ENCODE data around the gene GABRB1.

GABRB1 gene

GRCh38 chr4:47031011-47031678, at the start of gene GABRB1:
Gene GABRB1, plus strand, starts transcription at chr4:47031567.
- no peaks in the 10 kb centered on the region for H3K9me3 ChIP-seq (ENCODE audit: low read depth, low read length)
- TF ChIP-seq POLR2AphosphoS5 (IDR thresholded peaks at IDR 0.05; ENCODE audit: borderline replicate concordance, low read depth, low read length): no peak
- no peak for TF ChIP-seq FOXP2 (optimal IDR thresholded peaks at IDR 0.05; ENCODE audit: control extremely low read depth, extremely low read length, insufficient read depth)
- no peak for TF ChIP-seq EZH2 (IDR thresholded peaks at IDR 0.05)
- DNase-seq (ENCODE audit: low read depth, low spot score): no peak
- peak within 1 kb of the TSS; percentile 53 for H3K9ac ChIP-seq (ENCODE audit: insufficient read length)
- H3K36me3 ChIP-seq (ENCODE audit: insufficient read depth, low read length): no peaks in the 10 kb centered on the region
- peak within 1 kb of the TSS; percentile 92 for H3K4me3 ChIP-seq
- H3K27ac ChIP-seq: no peak within 1 kb of the TSS

- DNase-seq (ENCODE audit: low read depth, low spot score): no peak
Measured at GRCh38 chr4:46984781-46985180, 46.6 kb upstream of the GABRB1 start.

GRCh38 chr4:46986922-46987638, 44.3 kb upstream of the GABRB1 start:
- H3K9ac ChIP-seq (ENCODE audit: insufficient read length): no peak overlapping the region
- no peak for DNase-seq (ENCODE audit: low read depth, low spot score)
- no peaks in the 10 kb centered on the region for H3K36me3 ChIP-seq (ENCODE audit: insufficient read depth, low read length)
- H3K27ac ChIP-seq: no peak overlapping the region
- TF ChIP-seq POLR2AphosphoS5 (IDR thresholded peaks at IDR 0.05; ENCODE audit: borderline replicate concordance, low read depth, low read length) (no peak), EZH2 (IDR thresholded peaks at IDR 0.05) (no peak), FOXP2 (optimal IDR thresholded peaks at IDR 0.05; ENCODE audit: control extremely low read depth, extremely low read length, insufficient read depth) (no peak)
- H3K4me3 ChIP-seq: no peak overlapping the region
- H3K9me3 ChIP-seq (ENCODE audit: low read depth, low read length): no peaks in the 10 kb centered on the region

More at GRCh38 chr4:46984781-46985180, 46.6 kb upstream of the GABRB1 start:
- no peaks in the 10 kb centered on the region for H3K36me3 ChIP-seq (ENCODE audit: insufficient read depth, low read length)
- TF ChIP-seq POLR2AphosphoS5 (IDR thresholded peaks at IDR 0.05; ENCODE audit: borderline replicate concordance, low read depth, low read length): no peak
- no peak for TF ChIP-seq FOXP2 (optimal IDR thresholded peaks at IDR 0.05; ENCODE audit: control extremely low read depth, extremely low read length, insufficient read depth)
- no peak for TF ChIP-seq EZH2 (IDR thresholded peaks at IDR 0.05)
- no peak overlapping the region for H3K27ac ChIP-seq
- no peak overlapping the region for H3K4me3 ChIP-seq
- no peak overlapping the region for H3K9ac ChIP-seq (ENCODE audit: insufficient read length)
- H3K9me3 ChIP-seq (ENCODE audit: low read depth, low read length): no peaks in the 10 kb centered on the region

- no peak for TF ChIP-seq FOXP2 (optimal IDR thresholded peaks at IDR 0.05; ENCODE audit: control extremely low read depth, extremely low read length, insufficient read depth)
- TF ChIP-seq POLR2AphosphoS5 (IDR thresholded peaks at IDR 0.05; ENCODE audit: borderline replicate concordance, low read depth, low read length): no peak
- TF ChIP-seq EZH2 (IDR thresholded peaks at IDR 0.05): no peak
- no peak overlapping the region for H3K27ac ChIP-seq
- H3K9ac ChIP-seq (ENCODE audit: insufficient read length): no peak overlapping the region
- H3K4me3 ChIP-seq: no peak overlapping the region
- no peaks in the 10 kb centered on the region for H3K9me3 ChIP-seq (ENCODE audit: low read depth, low read length)
- no peaks in the 10 kb centered on the region for H3K36me3 ChIP-seq (ENCODE audit: insufficient read depth, low read length)
- no peak for DNase-seq (ENCODE audit: low read depth, low spot score)
Measured at GRCh38 chr4:46992338-46992737, 39.0 kb upstream of the GABRB1 start.

- no peaks in the 10 kb centered on the region for H3K9me3 ChIP-seq (ENCODE audit: low read depth, low read length)
- no peaks in the 10 kb centered on the region for H3K36me3 ChIP-seq (ENCODE audit: insufficient read depth, low read length)
- H3K9ac ChIP-seq (ENCODE audit: insufficient read length): peak within 1 kb of the TSS; percentile 38
- H3K4me3 ChIP-seq: peak within 1 kb of the TSS; percentile 82
- no peak for DNase-seq (ENCODE audit: low read depth, low spot score)
- TF ChIP-seq EZH2 (IDR thresholded peaks at IDR 0.05) (peak; percentile 61), POLR2AphosphoS5 (IDR thresholded peaks at IDR 0.05; ENCODE audit: borderline replicate concordance, low read depth, low read length) (no peak)
- no peak within 1 kb of the TSS for H3K27ac ChIP-seq
Measured at GRCh38 chr4:46993075-46994006, 38.0 kb upstream of the GABRB1 start, which contains the start of gene GABRA4. Gene GABRA4, minus strand, starts transcription at chr4:46993581. Its CDS starts 157 bp downstream, at chr4:46993424.

GRCh38 chr4:46994007-46994405, 37.4 kb upstream of the GABRB1 start:
- H3K4me3 ChIP-seq: peak overlapping the region; percentile 82
- DNase-seq (ENCODE audit: low read depth, low spot score): no peak
- H3K9ac ChIP-seq (ENCODE audit: insufficient read length): peak overlapping the region; percentile 38
- no peaks in the 10 kb centered on the region for H3K9me3 ChIP-seq (ENCODE audit: low read depth, low read length)
- H3K36me3 ChIP-seq (ENCODE audit: insufficient read depth, low read length): no peaks in the 10 kb centered on the region
- no peak overlapping the region for H3K27ac ChIP-seq
- no peak for TF ChIP-seq FOXP2 (optimal IDR thresholded peaks at IDR 0.05; ENCODE audit: control extremely low read depth, extremely low read length, insufficient read depth)
- no peak for TF ChIP-seq EZH2 (IDR thresholded peaks at IDR 0.05)

GRCh38 chr4:46999566-46999965, 31.8 kb upstream of the GABRB1 start:
- Histone ChIP-seq H3K27ac (no peak overlapping the region), H3K9me3 (ENCODE audit: low read depth, low read length) (no peaks in the 10 kb centered on the region), H3K4me3 (no peak overlapping the region), H3K36me3 (ENCODE audit: insufficient read depth, low read length) (no peaks in the 10 kb centered on the region), H3K9ac (ENCODE audit: insufficient read length) (no peak overlapping the region)
- TF ChIP-seq FOXP2 (optimal IDR thresholded peaks at IDR 0.05; ENCODE audit: control extremely low read depth, extremely low read length, insufficient read depth) (no peak), POLR2AphosphoS5 (IDR thresholded peaks at IDR 0.05; ENCODE audit: borderline replicate concordance, low read depth, low read length) (no peak), EZH2 (IDR thresholded peaks at IDR 0.05) (no peak)
- no peak for DNase-seq (ENCODE audit: low read depth, low spot score)

GRCh38 chr4:47000406-47000805, 31.0 kb upstream of the GABRB1 start:
- Histone ChIP-seq H3K27ac (no peak overlapping the region), H3K9me3 (ENCODE audit: low read depth, low read length) (no peaks in the 10 kb centered on the region), H3K4me3 (no peak overlapping the region), H3K36me3 (ENCODE audit: insufficient read depth, low read length) (no peaks in the 10 kb centered on the region), H3K9ac (ENCODE audit: insufficient read length) (no peak overlapping the region)
- TF ChIP-seq POLR2AphosphoS5 (IDR thresholded peaks at IDR 0.05; ENCODE audit: borderline replicate concordance, low read depth, low read length) (no peak), EZH2 (IDR thresholded peaks at IDR 0.05) (no peak), FOXP2 (optimal IDR thresholded peaks at IDR 0.05; ENCODE audit: control extremely low read depth, extremely low read length, insufficient read depth) (no peak)
- no peak for DNase-seq (ENCODE audit: low read depth, low spot score)

Data from SK-N-MC (cell line).